ENCODE measurements around the gene CLK4.

CLK4 gene

DNA sequence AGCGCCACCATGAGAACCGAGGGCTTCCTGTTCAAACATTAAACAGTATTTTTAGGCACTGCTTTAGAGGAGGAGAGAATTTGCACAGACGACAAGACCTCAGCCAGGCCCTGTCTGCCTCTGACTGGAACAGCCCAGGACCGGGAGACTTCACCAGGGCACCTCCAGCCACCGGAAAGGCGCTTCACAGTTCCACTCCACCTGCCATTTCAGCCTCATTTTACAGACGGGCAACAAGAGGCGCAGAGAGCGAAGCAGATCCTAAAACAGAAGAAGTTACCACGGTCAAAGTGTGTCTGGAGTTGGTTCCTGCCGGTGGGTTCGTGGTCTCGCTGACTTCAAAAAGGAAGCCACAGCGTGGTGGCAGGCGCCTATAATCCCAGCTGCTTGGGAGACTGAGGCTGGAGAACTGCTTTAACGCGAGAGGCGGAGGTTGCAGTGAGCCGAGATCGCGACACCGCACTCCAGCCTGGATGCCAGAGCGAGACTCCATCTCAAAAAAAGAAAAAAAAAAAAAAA is 65.0 kb downstream of the CLK4 start:
- no peaks in the 10 kb centered on the region for H3K36me3 ChIP-seq (ENCODE audit: insufficient read depth, low read length)
- no peak overlapping the region for H3K4me2 ChIP-seq (ENCODE audit: low read length)
- no peak overlapping the region for H3K27ac ChIP-seq (ENCODE audit: low read depth, low read length, poor library complexity, severe bottlenecking)
- no peak for TF ChIP-seq EZH2 (IDR thresholded peaks at IDR 0.05; ENCODE audit: borderline replicate concordance, low read length)
- TF ChIP-seq, protein P1, sequence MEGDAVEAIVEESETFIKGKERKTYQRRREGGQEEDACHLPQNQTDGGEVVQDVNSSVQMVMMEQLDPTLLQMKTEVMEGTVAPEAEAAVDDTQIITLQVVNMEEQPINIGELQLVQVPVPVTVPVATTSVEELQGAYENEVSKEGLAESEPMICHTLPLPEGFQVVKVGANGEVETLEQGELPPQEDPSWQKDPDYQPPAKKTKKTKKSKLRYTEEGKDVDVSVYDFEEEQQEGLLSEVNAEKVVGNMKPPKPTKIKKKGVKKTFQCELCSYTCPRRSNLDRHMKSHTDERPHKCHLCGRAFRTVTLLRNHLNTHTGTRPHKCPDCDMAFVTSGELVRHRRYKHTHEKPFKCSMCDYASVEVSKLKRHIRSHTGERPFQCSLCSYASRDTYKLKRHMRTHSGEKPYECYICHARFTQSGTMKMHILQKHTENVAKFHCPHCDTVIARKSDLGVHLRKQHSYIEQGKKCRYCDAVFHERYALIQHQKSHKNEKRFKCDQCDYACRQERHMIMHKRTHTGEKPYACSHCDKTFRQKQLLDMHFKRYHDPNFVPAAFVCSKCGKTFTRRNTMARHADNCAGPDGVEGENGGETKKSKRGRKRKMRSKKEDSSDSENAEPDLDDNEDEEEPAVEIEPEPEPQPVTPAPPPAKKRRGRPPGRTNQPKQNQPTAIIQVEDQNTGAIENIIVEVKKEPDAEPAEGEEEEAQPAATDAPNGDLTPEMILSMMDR (IDR thresholded peaks at IDR 0.05; ENCODE audit: low read length) = no peak
- H3K9ac ChIP-seq (ENCODE audit: low read length) = no peak overlapping the region
- no peaks in the 10 kb centered on the region for H3K9me3 ChIP-seq (ENCODE audit: low read length)
- H3K9me2 ChIP-seq (ENCODE audit: low read depth, low read length) = no peaks in the 10 kb centered on the region
- no peaks in the 10 kb centered on the region for H3K79me2 ChIP-seq (ENCODE audit: insufficient read depth, low read length)
- no peaks in the 10 kb centered on the region for H4K20me1 ChIP-seq (ENCODE audit: insufficient read depth, low read length)
- no peaks in the 10 kb centered on the region for H3K4me1 ChIP-seq (ENCODE audit: insufficient read depth, low read length, severe bottlenecking)
- no peak overlapping the region for H3K4me3 ChIP-seq (ENCODE audit: low read depth, low read length, poor library complexity, severe bottlenecking)
- no peaks in the 10 kb centered on the region for H3K27me3 ChIP-seq (ENCODE audit: insufficient read depth, low read length)
- H2AFZ ChIP-seq (ENCODE audit: low read length) = no peak overlapping the region
- no peaks in the 10 kb centered on the region for H3F3A ChIP-seq (ENCODE audit: insufficient read depth, low read length)

DNA sequence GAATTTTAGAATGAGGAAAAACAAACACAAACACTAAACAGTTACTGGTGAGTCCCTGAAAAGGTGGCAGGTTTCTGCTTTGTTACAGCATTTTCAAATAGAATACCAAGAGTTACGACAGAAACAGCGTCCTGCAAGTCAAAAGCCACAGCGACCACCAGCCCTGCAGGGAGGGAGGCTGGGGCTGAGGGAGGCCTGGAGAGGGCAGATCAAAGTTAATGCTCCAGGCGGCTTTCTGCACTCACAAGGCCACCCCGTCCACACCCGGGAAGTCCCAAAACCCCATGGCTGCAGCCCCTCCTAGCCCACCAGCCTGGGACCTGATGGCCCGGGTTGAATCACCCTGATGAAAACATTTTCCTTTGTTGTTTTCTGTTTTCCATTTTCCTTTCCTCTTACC is 65.9 kb downstream of the CLK4 start:
- Histone ChIP-seq H3K27me3 (ENCODE audit: insufficient read depth, low read length) (no peaks in the 10 kb centered on the region), H3K79me2 (ENCODE audit: insufficient read depth, low read length) (no peaks in the 10 kb centered on the region), H2AFZ (ENCODE audit: low read length) (no peak overlapping the region), H3K9ac (ENCODE audit: low read length) (no peak overlapping the region), H3F3A (ENCODE audit: insufficient read depth, low read length) (no peaks in the 10 kb centered on the region), H3K9me2 (ENCODE audit: low read depth, low read length) (no peaks in the 10 kb centered on the region), H3K4me1 (ENCODE audit: insufficient read depth, low read length, severe bottlenecking) (no peaks in the 10 kb centered on the region), H3K27ac (ENCODE audit: low read depth, low read length, poor library complexity, severe bottlenecking) (no peak overlapping the region), H3K36me3 (ENCODE audit: insufficient read depth, low read length) (no peaks in the 10 kb centered on the region), H3K4me3 (ENCODE audit: low read depth, low read length, poor library complexity, severe bottlenecking) (no peak overlapping the region), H3K4me2 (ENCODE audit: low read length) (no peak overlapping the region), H4K20me1 (ENCODE audit: insufficient read depth, low read length) (no peaks in the 10 kb centered on the region), H3K9me3 (ENCODE audit: low read length) (no peaks in the 10 kb centered on the region)
- TF ChIP-seq, protein P1 (IDR thresholded peaks at IDR 0.05; ENCODE audit: low read length) = no peak
- no peak for TF ChIP-seq EZH2 (IDR thresholded peaks at IDR 0.05; ENCODE audit: borderline replicate concordance, low read length)

DNA sequence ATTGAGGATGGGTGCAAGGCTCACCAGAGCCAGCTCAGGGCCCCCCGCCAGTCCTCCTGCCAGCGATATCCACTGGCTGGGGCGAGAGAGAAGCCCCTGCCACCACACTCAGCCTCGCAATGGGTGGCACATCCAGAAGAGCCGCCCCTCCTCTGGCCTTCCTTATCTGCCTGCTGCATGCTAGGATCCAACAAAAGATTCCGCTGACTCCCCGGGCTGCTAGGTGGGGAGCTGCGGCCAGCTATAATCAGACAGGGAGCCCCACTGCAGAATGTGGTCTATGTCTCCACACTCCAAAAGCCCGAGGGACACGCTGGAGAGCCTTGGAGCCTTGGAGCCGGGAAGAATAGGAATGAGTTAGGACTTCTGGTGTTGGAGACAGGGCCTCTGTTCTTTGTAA is 69.4 kb downstream of the CLK4 start:
- H3K36me3 ChIP-seq (ENCODE audit: insufficient read depth, low read length) = no peaks in the 10 kb centered on the region
- no peaks in the 10 kb centered on the region for H3F3A ChIP-seq (ENCODE audit: insufficient read depth, low read length)
- no peak overlapping the region for H3K9ac ChIP-seq (ENCODE audit: low read length)
- no peaks in the 10 kb centered on the region for H3K9me2 ChIP-seq (ENCODE audit: low read depth, low read length)
- no peaks in the 10 kb centered on the region for H3K9me3 ChIP-seq (ENCODE audit: low read length)
- H3K4me1 ChIP-seq (ENCODE audit: insufficient read depth, low read length, severe bottlenecking) = no peaks in the 10 kb centered on the region
- no peak for TF ChIP-seq EZH2 (IDR thresholded peaks at IDR 0.05; ENCODE audit: borderline replicate concordance, low read length)
- TF ChIP-seq, protein P1 (IDR thresholded peaks at IDR 0.05; ENCODE audit: low read length) = no peak
- H4K20me1 ChIP-seq (ENCODE audit: insufficient read depth, low read length) = no peaks in the 10 kb centered on the region
- H3K27ac ChIP-seq (ENCODE audit: low read depth, low read length, poor library complexity, severe bottlenecking) = no peak overlapping the region
- H3K4me3 ChIP-seq (ENCODE audit: low read depth, low read length, poor library complexity, severe bottlenecking) = no peak overlapping the region
- H3K4me2 ChIP-seq (ENCODE audit: low read length) = no peak overlapping the region
- peaks cover 4% of the 10 kb centered on the region; the same call in 1 of the 2 replicates for H3K27me3 ChIP-seq (ENCODE audit: insufficient read depth, low read length)
- H3K79me2 ChIP-seq (ENCODE audit: insufficient read depth, low read length) = no peaks in the 10 kb centered on the region
- H2AFZ ChIP-seq (ENCODE audit: low read length) = no peak overlapping the region
